ENCODE measurements around the gene ZNF771. TPM values are rescaled to one million over a fixed set of nuclear protein-coding genes. Genes with fewer than 3 reads are reported as not detected.

The ZNF771 gene
- total and polyA plus RNA-seq, 9 of the 15 experiments (the other 6 are each of a cell fraction or from before 2014, with no cell fraction given): 1.5 to 12.6 (median 4.4) TPM

DNA sequence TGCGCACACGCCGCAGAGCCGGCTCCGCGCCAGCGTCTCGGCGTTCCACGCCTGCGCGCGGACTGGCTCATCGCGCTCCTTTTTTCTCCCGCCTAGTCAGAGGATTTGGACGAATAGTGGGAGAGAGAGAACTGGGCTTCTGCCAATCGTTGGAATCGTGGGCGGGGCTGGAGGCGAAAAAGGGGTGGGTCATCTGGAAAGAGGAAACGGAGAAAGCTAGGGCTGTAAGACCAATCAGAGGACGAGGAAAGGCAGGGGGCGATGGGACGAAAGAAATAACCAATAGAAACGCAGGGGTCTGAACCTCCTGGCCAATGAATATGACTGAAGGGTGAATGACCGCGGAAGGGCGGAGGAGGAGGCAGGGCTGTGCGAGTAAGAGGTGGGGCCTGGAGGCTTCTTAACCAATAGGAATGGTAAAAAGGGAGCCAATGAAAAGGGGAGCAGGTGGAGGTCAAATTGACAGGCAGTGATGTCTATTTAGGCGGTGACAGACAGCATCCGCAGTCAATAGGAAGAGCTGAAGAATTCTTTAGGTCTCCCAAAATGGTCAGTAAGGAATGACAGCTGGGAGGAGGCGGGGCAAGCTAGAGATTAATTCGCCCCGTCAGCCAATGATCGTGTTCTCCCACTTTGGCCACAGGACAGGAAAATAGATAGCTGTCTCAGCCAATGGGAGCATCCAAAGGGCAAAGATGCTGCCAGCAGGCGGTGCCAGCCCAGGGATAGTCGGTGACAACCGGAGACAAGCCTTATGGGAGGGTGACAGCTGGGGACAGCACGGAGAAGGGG is 36.8 kb upstream of the ZNF771 start, which contains the start of gene TBC1D10B (continued):
- TF ChIP-seq HMG20A (CRISPR knock-in tag; conservative IDR thresholded peaks at IDR 0.05) (no peak), CXXC5 (CRISPR knock-in tag; IDR thresholded peaks at IDR 0.05) (peak; percentile 3; the same call in 1 of the 2 replicates), ZFP36 (IDR thresholded peaks at IDR 0.05; ENCODE audit: low read depth, low read length, partially characterized antibody) (peak; percentile 48), RCOR1 (IDR thresholded peaks at IDR 0.05; ENCODE audit: borderline replicate concordance in 1 of 2, low read depth in 2 of 2, low read length in 2 of 2) (peak in 1 of 2 experiments; percentile 84; a peak in 2 of 4 replicates), ASH1L (IDR thresholded peaks at IDR 0.05; ENCODE audit: borderline replicate concordance, low read depth, partially characterized antibody) (peak; percentile 99), ESRRA (IDR thresholded peaks at IDR 0.05; ENCODE audit: borderline replicate concordance, low read depth) (0 out of 2 replicates have a peak, but pooled peaks have one; percentile 20), SP1 (CRISPR knock-in tag; IDR thresholded peaks at IDR 0.05) (peak; percentile 93), TAF1 (IDR thresholded peaks at IDR 0.05; ENCODE audit: control insufficient read depth, extremely low read depth, insufficient read depth, low read length, severe bottlenecking) (peak; percentile 48), XRCC5 (IDR thresholded peaks at IDR 0.05; ENCODE audit: low read depth, low read length) (peak; percentile 53), TBP (optimal IDR thresholded peaks at IDR 0.05; ENCODE audit: low read depth, low read length) (peak; percentile 8)
- TF ChIP-seq, protein P1, sequence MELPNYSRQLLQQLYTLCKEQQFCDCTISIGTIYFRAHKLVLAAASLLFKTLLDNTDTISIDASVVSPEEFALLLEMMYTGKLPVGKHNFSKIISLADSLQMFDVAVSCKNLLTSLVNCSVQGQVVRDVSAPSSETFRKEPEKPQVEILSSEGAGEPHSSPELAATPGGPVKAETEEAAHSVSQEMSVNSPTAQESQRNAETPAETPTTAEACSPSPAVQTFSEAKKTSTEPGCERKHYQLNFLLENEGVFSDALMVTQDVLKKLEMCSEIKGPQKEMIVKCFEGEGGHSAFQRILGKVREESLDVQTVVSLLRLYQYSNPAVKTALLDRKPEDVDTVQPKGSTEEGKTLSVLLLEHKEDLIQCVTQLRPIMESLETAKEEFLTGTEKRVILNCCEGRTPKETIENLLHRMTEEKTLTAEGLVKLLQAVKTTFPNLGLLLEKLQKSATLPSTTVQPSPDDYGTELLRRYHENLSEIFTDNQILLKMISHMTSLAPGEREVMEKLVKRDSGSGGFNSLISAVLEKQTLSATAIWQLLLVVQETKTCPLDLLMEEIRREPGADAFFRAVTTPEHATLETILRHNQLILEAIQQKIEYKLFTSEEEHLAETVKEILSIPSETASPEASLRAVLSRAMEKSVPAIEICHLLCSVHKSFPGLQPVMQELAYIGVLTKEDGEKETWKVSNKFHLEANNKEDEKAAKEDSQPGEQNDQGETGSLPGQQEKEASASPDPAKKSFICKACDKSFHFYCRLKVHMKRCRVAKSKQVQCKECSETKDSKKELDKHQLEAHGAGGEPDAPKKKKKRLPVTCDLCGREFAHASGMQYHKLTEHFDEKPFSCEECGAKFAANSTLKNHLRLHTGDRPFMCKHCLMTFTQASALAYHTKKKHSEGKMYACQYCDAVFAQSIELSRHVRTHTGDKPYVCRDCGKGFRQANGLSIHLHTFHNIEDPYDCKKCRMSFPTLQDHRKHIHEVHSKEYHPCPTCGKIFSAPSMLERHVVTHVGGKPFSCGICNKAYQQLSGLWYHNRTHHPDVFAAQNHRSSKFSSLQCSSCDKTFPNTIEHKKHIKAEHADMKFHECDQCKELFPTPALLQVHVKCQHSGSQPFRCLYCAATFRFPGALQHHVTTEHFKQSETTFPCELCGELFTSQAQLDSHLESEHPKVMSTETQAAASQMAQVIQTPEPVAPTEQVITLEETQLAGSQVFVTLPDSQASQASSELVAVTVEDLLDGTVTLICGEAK (IDR thresholded peaks at IDR 0.05): peak; percentile 82
- TF ChIP-seq, protein P1 (CRISPR knock-in tag; IDR thresholded peaks at IDR 0.05): no peak
- TF ChIP-seq, protein P2, sequence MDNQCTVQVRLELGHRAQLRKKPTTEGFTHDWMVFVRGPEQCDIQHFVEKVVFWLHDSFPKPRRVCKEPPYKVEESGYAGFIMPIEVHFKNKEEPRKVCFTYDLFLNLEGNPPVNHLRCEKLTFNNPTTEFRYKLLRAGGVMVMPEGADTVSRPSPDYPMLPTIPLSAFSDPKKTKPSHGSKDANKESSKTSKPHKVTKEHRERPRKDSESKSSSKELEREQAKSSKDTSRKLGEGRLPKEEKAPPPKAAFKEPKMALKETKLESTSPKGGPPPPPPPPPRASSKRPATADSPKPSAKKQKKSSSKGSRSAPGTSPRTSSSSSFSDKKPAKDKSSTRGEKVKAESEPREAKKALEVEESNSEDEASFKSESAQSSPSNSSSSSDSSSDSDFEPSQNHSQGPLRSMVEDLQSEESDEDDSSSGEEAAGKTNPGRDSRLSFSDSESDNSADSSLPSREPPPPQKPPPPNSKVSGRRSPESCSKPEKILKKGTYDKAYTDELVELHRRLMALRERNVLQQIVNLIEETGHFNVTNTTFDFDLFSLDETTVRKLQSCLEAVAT (IDR thresholded peaks at IDR 0.05): peak in 1 of 2 experiments; percentile 98; a peak in 2 of 4 replicates
- TF ChIP-seq, protein P3, sequence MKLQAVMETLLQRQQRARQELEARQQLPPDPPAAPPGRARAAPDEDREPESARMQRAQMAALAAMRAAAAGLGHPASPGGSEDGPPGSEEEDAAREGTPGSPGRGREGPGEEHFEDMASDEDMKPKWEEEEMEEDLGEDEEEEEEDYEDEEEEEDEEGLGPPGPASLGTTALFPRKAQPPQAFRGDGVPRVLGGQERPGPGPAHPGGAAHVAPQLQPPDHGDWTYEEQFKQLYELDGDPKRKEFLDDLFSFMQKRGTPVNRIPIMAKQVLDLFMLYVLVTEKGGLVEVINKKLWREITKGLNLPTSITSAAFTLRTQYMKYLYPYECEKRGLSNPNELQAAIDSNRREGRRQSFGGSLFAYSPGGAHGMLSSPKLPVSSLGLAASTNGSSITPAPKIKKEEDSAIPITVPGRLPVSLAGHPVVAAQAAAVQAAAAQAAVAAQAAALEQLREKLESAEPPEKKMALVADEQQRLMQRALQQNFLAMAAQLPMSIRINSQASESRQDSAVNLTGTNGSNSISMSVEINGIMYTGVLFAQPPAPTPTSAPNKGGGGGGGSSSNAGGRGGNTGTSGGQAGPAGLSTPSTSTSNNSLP (IDR thresholded peaks at IDR 0.05; ENCODE audit: borderline replicate concordance, low read depth, low read length): peak; percentile 41; the same call in 1 of the 2 replicates

All from K562 (cell line).